HepG2 (cell line): ENCODE results near the gene LENEP. TPM values are rescaled to one million over a fixed set of nuclear protein-coding genes. Genes with fewer than 3 reads are reported as not detected.

Source experiments
- FOXA1 ChIP-seq, 2 experiments: fragments of 450-650 bp in 1 of 2; sonication (generic) in 1 of 2; formaldehyde crosslinking in 1 of 2; IDR thresholded peaks; 2 replicates each; pipeline versions ENCODE4 v1.4.0 to v1.6.1; 2016 to 2020; ENCODE audit warnings: missing genetic modification reagents in 1 of 2
- HOXA7 ChIP-seq: sonication (generic); formaldehyde crosslinking; IDR thresholded peaks from 2 replicates; pipeline ENCODE4 v1.8.1; 2022; ENCODE audit warnings: mild to moderate bottlenecking, missing genetic modification reagents, moderate library complexity
- IKZF1 ChIP-seq: fragments of 450-650 bp; IDR thresholded peaks from 2 replicates; pipeline ENCODE4 v1.7.1; 2016
- JUN ChIP-seq: sonication (generic); formaldehyde crosslinking; IDR thresholded peaks from 2 replicates; pipeline ENCODE4 v1.4.0; 2020; ENCODE audit warnings: mild to moderate bottlenecking, missing genetic modification reagents
- MLXIP ChIP-seq: sonication (generic); formaldehyde crosslinking; IDR thresholded peaks from 2 replicates; pipeline ENCODE4 v1.9.0; 2021; ENCODE audit warnings: missing genetic modification reagents, borderline replicate concordance
- MZF1 ChIP-seq: sonication (generic); formaldehyde crosslinking; IDR thresholded peaks from 2 replicates; pipeline ENCODE4 v1.8.1; 2023; ENCODE audit warnings: mild to moderate bottlenecking, missing genetic modification reagents, borderline replicate concordance
- TEAD3 ChIP-seq: optimal IDR thresholded peaks from 2 replicates; pipeline ENCODE3; 2016; ENCODE audit warnings: borderline replicate concordance
- XBP1 ChIP-seq: sonication (generic); formaldehyde crosslinking; IDR thresholded peaks from 2 replicates; pipeline ENCODE4 v1.5.0; 2020; ENCODE audit warnings: missing genetic modification reagents
- ZBTB21 ChIP-seq: sonication (generic); formaldehyde crosslinking; IDR thresholded peaks from 2 replicates; pipeline ENCODE4 v1.4.0; 2020; ENCODE audit warnings: missing genetic modification reagents
- ZHX2 ChIP-seq, 2 experiments: sonication (generic) in 1 of 2; formaldehyde crosslinking in 1 of 2; IDR thresholded peaks; 2 replicates each; pipeline versions ENCODE4 v1.6.1 to v1.9.0; 2014 to 2022; ENCODE audit warnings: antibody characterized with exemption in 1 of 2, borderline replicate concordance in 1 of 2, inconsistent platforms in 1 of 2, low read depth in 1 of 2, missing genetic modification reagents in 1 of 2
- ZNF138 ChIP-seq: sonication (generic); formaldehyde crosslinking; IDR thresholded peaks from 2 replicates; pipeline ENCODE4 v1.5.0; 2020; ENCODE audit warnings: mild to moderate bottlenecking, low read depth, missing genetic modification reagents
- ZNF225 ChIP-seq: sonication (generic); formaldehyde crosslinking; IDR thresholded peaks from 2 replicates; pipeline ENCODE4 v1.4.0; 2020; ENCODE audit warnings: mild to moderate bottlenecking, missing genetic modification reagents
- ZNF329 ChIP-seq: sonication (generic); formaldehyde crosslinking; IDR thresholded peaks from 2 replicates; pipeline ENCODE4 v1.9.0; 2021; ENCODE audit warnings: low read depth, mild to moderate bottlenecking, missing genetic modification reagents
- ZNF589 ChIP-seq: sonication (generic); formaldehyde crosslinking; conservative IDR thresholded peaks from 2 replicates; pipeline ENCODE4 v1.8.0; 2022; ENCODE audit warnings: mild to moderate bottlenecking, moderate library complexity, missing genetic modification reagents
- ZNF761 ChIP-seq: sonication (generic); formaldehyde crosslinking; conservative IDR thresholded peaks from 2 replicates; pipeline ENCODE4 v1.4.0; 2020; ENCODE audit warnings: mild to moderate bottlenecking, missing genetic modification reagents
- polyA plus RNA-seq, 8 experiments: library from polyadenylated mRNA; depleted of rRNA in 3 of 8; stranded (reverse) in 7 of 8; unstranded in 1 of 8; fragments of >200 nt; fragmentation: Illumina TruSeq in 4 of 8; extraction: Trizol in 4 of 8; gene quantifications; 2 replicates each; pipeline versions ENCODE4 v1.2.1 to v1.2.3, GENCODE V29; 2011 to 2016; ENCODE audit warnings: low read depth in 4 of 8, missing spikeins in 1 of 8, mixed read lengths in 1 of 8; ENCODE audit not compliant: insufficient read depth in 1 of 8
- total RNA-seq, 5 experiments: library from RNA; depleted of rRNA; stranded (reverse); fragments of >200 nt; fragmentation: Illumina TruSeq; extraction: Trizol; gene quantifications; 2 replicates each; pipeline ENCODE4 v1.2.3, GENCODE V29; 2016; ENCODE audit warnings: low read depth in 1 of 5

Gene LENEP
- total and polyA plus RNA-seq, 2 of the 13 experiments (the other 11 are each of a cell fraction or from before 2014, with no cell fraction given) = 0.29 TPM; not detected in 1

GRCh38 chr1:155017041-155017945 is 23.9 kb downstream of the LENEP start (continued):
- TF ChIP-seq ZNF329 (CRISPR knock-in tag) (no peak), MZF1 (CRISPR knock-in tag) (no peak), XBP1 (no peak; the same call in 1 of the 2 replicates), TEAD3 (CRISPR knock-in tag) (peak; percentile 80), ZNF225 (CRISPR knock-in tag) (peak; percentile 72; the same call in 1 of the 2 replicates), MLXIP (CRISPR knock-in tag) (no peak), ZNF138 (CRISPR knock-in tag) (no peak), ZNF589 (CRISPR knock-in tag) (peak; percentile 76; the same call in 1 of the 2 replicates), IKZF1 (no peak), FOXA1 (IDR thresholded peaks at IDR 0.05) (no peak), FOXA1 (CRISPR knock-in tag; IDR thresholded peaks at IDR 0.05) (peak; percentile 23; the same call in 1 of the 2 replicates), HOXA7 (CRISPR knock-in tag) (no peak), ZBTB21 (CRISPR knock-in tag) (no peak), ZNF761 (CRISPR knock-in tag) (peak; percentile 69), ZHX2 (IDR thresholded peaks at IDR 0.05; ENCODE audit: low read depth) (peak; percentile 41), ZHX2 (CRISPR knock-in tag; IDR thresholded peaks at IDR 0.05; ENCODE audit: borderline replicate concordance) (no peak), JUN (CRISPR knock-in tag) (peak; percentile 33)
